T47D (cell line): ENCODE data around the gene LRRC26.

Source experiments
- DNase-seq, 2 experiments: peaks; one replicate each; pipeline versions ENCODE4 v3.0.0 to v3.0.0-alpha.2; 2011 to 2012; ENCODE audit warnings: low read depth in 1 of 2, low spot score in 1 of 2
- JUND ChIP-seq: IDR thresholded peaks from 2 replicates; pipeline ENCODE4 v1.6.1; 2012; ENCODE audit warnings: low read depth
- in situ Hi-C: cut with HindIII; loops from 2 replicates; pipeline ENCODE4 v1.10.0; 2016; ENCODE audit warnings: low sequenced_read_pairs, low pct_unique_long_range_greater_than_20kb

LRRC26 gene

DNA sequence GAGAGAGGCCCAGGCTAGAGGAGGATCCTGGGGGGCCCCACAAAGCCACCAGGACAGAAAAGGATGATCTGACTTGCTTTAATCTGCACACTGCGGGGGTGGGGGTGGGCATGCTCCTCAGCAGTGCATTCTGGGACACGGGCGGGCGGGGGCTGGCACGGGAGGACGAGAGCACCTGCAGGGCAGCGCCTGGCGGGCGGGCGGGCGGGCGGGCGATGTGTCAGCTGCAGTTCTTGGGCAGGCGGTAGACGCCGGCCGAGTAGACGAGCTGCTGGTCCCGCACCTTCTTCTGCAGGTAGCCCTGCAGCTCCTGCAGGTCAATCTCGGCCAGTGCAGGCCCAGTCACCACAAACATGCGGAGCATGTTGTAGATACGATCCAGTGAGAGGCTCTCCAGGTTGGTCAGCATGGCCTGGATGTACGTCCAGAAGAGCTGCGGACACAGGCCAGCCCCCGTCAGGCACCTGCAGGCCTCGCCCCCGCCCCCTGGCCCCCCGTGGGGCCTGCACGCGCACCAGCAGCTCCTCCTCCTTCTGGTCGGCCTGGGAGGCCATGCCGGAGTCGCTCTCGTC, 5.0 kb upstream of the LRRC26 start:
- no peak for TF ChIP-seq JUND
- in situ Hi-C loops: no loop called here
- peak in 1 of 2 experiments; percentile 83 for DNase-seq

DNA sequence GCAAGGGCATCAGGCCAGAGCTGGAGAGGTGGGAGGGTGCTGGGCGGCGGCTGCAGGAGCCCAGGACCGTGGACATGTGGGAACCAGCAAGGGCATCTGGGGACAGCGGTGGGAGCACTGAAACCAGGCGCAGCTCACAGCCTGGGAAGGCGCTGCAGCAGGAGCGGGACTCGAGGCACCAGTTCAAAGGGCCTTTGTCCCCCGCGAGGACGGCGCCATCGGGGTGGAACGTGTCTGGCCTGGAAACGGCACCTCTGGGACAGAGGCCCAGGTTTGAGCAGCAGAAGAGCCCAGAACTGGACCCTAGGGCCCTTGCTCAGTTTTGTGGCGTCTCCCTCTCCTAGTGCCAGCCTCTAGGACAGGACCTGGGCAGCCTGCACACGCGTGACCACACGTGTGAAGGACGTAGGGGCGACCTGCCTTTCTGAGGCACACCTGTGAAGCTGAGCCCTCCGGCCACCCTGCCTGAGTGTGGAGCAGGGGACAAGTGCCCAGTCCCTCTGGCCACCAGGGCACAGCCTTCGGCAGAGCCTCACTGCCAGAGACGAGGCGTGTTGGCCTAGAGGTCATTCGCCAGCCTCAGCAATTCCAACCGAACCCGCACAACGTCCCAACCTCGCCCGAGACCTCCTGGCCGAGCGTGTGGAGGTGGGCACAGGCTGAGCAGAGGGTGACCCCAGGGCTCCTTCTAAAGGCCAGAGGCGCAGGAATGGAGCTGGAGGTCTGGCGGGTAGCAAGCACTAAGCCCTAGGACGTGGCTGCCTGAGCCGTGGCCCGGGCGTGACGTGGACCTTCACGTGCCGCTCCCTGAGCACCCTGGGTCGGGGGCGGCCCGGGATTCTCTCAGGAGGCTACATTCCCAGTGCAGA, 4.2 kb upstream of the LRRC26 start:
- peak in 1 of 2 experiments; percentile 36 for DNase-seq
- TF ChIP-seq JUND: no peak
- in situ Hi-C loops: no loop called here

GRCh38 chr9:137172901-137173795, 3.3 kb upstream of the LRRC26 start:
- DNase-seq: peak; percentile 96 to 99
- in situ Hi-C loops: no loop called here

DNA sequence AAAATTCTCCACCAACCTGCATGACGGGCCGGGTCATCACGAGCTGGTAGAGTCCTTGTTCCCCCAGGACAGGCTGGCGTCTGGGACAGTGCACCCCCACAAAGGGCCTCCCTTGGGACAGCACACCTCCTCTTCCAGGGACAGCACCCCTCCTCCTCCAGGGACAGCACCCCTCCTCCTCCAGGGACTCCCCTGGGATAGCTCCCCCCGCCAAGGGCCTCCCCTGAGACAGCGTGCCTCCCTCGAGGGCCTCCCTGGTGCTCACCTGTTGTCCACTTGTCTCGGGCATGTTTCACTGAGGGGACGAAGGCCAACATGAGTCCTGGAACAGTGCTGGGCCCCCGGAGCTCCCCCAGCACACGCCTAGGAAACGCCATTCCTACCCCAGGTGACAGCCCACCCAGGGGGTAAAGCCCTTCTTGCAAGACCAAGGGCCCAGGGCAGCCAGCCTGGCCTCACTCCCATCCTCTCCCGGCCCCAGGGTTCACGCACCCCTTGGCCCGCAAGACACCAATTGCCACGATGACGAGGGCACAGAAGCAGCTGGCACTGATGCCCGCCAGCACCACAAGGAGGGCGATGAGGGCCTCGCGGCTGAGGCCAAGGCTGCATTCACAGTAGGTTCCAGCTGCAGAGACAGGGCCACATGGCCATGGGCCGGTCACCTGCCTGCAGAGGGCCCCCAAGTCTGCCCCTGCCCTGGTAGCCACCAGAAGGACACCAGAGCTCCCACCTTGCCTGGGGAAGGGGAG, 1.5 kb upstream of the LRRC26 start:
- no peak for TF ChIP-seq JUND
- in situ Hi-C loops: no loop called here
- DNase-seq: no peak

More at GRCh38 chr9:137172901-137173795, 3.3 kb upstream of the LRRC26 start:
- no peak for TF ChIP-seq JUND

DNA sequence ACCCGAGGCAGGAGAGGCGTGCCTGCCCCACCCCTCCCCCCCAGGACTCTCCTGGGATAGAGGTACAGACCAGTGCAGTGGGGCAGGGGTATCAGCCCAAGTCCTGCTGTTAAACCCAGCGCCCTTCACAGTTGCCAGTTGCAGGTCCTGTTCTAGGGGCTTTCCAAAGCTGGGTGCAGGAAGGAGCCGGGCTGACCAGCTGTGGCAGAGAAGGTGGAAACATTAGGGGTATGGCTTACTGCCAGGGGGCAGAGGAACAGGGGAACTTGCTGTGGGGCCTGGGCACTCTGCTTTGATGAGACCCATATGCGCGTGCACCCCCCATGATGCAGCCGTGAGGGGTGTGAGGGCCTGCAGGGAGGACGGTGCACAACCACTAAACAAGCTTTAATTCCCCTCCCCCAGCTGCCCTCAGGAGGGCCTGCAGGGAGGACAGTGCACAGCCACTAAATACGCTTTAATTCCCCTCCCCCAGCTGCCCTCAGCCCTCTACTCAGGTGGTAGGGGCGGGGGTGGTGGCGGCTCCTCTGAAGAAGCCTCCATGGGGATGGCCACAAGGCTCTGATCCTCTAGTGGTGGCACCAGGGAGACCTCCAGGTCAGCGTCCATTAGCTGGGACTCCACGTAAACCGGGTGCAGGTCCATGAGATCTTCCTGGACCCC, 766 bp upstream of the LRRC26 start:
- in situ Hi-C loops: no loop called here
- DNase-seq: no peak
- no peak for TF ChIP-seq JUND

- TF ChIP-seq JUND: no peak
- peak; percentile 96 to 99 for DNase-seq
- in situ Hi-C loops: no loop called here
Measured at GRCh38 chr9:137168904-137169856, 671 bp downstream of the LRRC26 start.

GRCh38 chr9:137168573-137168903, 1.3 kb downstream of the LRRC26 start:
- peak; percentile 81 to 88 for DNase-seq
- no peak for TF ChIP-seq JUND
- in situ Hi-C loops: no loop called here

DNA sequence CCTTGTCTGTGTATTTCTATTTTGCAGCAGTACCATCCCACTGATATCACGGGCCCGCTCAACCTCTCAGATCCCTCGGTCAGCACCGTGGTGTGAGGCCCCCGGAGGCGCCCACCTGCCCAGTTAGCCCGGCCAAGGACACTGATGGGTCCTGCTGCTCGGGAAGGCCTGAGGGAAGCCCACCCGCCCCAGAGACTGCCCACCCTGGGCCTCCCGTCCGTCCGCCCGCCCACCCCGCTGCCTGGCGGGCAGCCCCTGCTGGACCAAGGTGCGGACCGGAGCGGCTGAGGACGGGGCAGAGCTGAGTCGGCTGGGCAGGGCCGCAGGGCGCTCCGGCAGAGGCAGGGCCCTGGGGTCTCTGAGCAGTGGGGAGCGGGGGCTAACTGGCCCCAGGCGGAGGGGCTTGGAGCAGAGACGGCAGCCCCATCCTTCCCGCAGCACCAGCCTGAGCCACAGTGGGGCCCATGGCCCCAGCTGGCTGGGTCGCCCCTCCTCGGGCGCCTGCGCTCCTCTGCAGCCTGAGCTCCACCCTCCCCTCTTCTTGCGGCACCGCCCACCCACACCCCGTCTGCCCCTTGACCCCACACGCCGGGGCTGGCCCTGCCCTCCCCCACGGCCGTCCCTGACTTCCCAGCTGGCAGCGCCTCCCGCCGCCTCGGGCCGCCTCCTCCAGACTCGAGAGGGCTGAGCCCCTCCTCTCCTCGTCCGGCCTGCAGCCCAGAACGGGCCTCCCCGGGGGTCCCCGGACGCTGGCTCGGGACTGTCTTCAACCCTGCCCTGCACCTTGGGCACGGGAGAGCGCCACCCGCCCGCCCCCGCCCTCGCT, 1.9 kb downstream of the LRRC26 start:
- TF ChIP-seq JUND: no peak
- peak; percentile 85 to 91 for DNase-seq
- in situ Hi-C loops: no loop called here

DNA sequence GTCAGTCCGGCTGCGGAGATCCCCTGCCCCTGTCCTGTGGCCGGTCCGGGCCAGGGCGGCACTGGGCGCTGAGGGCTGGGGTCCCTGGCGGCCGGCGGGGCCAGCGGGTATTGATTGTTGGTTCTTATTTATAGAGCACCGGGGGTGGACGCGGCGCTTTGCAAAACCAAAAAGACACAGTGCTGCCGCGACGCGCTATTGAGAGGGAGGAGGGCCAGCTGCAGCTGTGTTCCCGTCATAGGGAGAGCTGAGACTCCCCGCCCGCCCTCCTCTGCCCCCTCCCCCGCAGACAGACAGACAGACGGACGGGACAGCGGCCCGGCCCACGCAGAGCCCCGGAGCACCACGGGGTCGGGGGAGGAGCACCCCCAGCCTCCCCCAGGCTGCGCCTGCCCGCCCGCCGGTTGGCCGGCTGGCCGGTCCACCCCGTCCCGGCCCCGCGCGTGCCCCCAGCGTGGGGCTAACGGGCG, 2.5 kb downstream of the LRRC26 start:
- in situ Hi-C loops: no loop called here
- TF ChIP-seq JUND: no peak
- peak; percentile 50 to 74 for DNase-seq
